ENCODE measurements around the gene CD4. TPM values are rescaled to one million over a fixed set of nuclear protein-coding genes. Genes with fewer than 3 reads are reported as not detected.
A peak's percentile ranks its signal among the peaks of the same experiment; 100 is the strongest.

CD4 gene
- total RNA-seq, 4 donors from 2014 or later: 1.00 to 7.9 (median 2.8) TPM

DNA sequence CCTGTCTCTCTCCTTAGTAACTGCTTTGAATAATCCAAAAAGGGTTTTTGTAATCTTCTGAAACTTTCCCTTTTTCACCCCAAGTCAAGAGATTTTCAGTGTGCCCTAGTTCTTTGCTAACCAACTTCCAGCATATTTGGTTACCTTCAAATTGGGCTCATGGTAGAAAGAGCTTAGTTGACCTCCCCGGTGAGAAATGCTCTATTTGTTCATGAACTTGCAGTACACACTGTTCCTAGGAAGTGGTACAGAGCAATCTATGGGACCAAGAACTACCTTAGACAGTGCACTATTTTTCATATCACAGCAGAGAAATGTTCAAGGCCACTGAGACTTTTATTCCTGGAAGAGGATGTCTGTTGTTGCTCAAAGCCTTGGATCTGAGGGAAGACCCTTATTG lies 64.3 kb downstream of the CD4 start:
- H3K27ac ChIP-seq: peak overlapping the region; percentile 75 to 98 (median 97)
- no peaks in the 10 kb centered on the region for H3K9me3 ChIP-seq
- DNase-seq: no peak
- peaks cover 10 to 27% (median 17%) of the 10 kb centered on the region in 4 donors for H3K4me1 ChIP-seq
- peaks cover 0 to 20% (median 9%) of the 10 kb centered on the region in 4 donors for H3K36me3 ChIP-seq
- 76% methylated on average over 1 of the region's 1 CpG; no CpG with 5 or more reads in 1 of the 2 donors for WGBS, 2 donors (ENCODE audit: low coverage in 1 of 2)
- H3K27me3 ChIP-seq: no peaks in the 10 kb centered on the region
- in situ Hi-C loops (cut with MboI; ENCODE audit: low pct_ligation_motif_present in 1 of 4, low pct_unique_long_range_greater_than_20kb in 1 of 4, low sequenced_read_pairs in 3 of 4) (no loop called here), intact Hi-C loops (cut with DNase I; ENCODE audit: low total_unique reads) (no loop called here)
- H3K4me3 ChIP-seq: peak overlapping the region in 1 of 4 donors; percentile 82
- TF ChIP-seq POLR2AphosphoS5 (IDR thresholded peaks at IDR 0.05) (no peak), POLR2A (IDR thresholded peaks at IDR 0.05) (no peak), EP300 (IDR thresholded peaks at IDR 0.05; ENCODE audit: low read depth) (no peak)
- TF ChIP-seq, protein P1, sequence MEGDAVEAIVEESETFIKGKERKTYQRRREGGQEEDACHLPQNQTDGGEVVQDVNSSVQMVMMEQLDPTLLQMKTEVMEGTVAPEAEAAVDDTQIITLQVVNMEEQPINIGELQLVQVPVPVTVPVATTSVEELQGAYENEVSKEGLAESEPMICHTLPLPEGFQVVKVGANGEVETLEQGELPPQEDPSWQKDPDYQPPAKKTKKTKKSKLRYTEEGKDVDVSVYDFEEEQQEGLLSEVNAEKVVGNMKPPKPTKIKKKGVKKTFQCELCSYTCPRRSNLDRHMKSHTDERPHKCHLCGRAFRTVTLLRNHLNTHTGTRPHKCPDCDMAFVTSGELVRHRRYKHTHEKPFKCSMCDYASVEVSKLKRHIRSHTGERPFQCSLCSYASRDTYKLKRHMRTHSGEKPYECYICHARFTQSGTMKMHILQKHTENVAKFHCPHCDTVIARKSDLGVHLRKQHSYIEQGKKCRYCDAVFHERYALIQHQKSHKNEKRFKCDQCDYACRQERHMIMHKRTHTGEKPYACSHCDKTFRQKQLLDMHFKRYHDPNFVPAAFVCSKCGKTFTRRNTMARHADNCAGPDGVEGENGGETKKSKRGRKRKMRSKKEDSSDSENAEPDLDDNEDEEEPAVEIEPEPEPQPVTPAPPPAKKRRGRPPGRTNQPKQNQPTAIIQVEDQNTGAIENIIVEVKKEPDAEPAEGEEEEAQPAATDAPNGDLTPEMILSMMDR (IDR thresholded peaks at IDR 0.05): no peak

- in situ Hi-C loops (cut with MboI; ENCODE audit: low pct_ligation_motif_present in 1 of 4, low pct_unique_long_range_greater_than_20kb in 1 of 4, low sequenced_read_pairs in 3 of 4) (no loop called here), intact Hi-C loops (cut with DNase I; ENCODE audit: low total_unique reads) (no loop called here)
- DNase-seq: no peak
- no peaks in the 10 kb centered on the region for H3K9me3 ChIP-seq
- no peak overlapping the region for H3K4me3 ChIP-seq
- H3K4me1 ChIP-seq: peaks cover 10 to 27% (median 17%) of the 10 kb centered on the region in 4 donors
- no peaks in the 10 kb centered on the region for H3K27me3 ChIP-seq
- peak overlapping the region in 1 of 4 donors; percentile 97 for H3K27ac ChIP-seq
- WGBS, 2 donors (ENCODE audit: low coverage in 1 of 2): 86% methylated on average over 6 of the region's 6 CpGs; no CpG with 5 or more reads in 1 of the 2 donors
- peaks cover 0 to 24% (median 11%) of the 10 kb centered on the region in 4 donors for H3K36me3 ChIP-seq
- TF ChIP-seq, protein P1 (IDR thresholded peaks at IDR 0.05): no peak
- TF ChIP-seq POLR2AphosphoS5 (IDR thresholded peaks at IDR 0.05) (no peak), EP300 (IDR thresholded peaks at IDR 0.05; ENCODE audit: low read depth) (no peak), POLR2A (IDR thresholded peaks at IDR 0.05) (no peak)
These were observed 64.7 kb downstream of the CD4 start for GRCh38 chr12:6854036-6854435.

GRCh38 chr12:6855322-6855721 lies 66.0 kb downstream of the CD4 start:
- Histone ChIP-seq H3K36me3 (peaks cover 0 to 37% (median 18%) of the 10 kb centered on the region in 4 donors), H3K4me1 (peaks cover 10 to 22% (median 15%) of the 10 kb centered on the region in 4 donors), H3K4me3 (no peak overlapping the region), H3K27me3 (no peaks in the 10 kb centered on the region), H3K27ac (no peak overlapping the region), H3K9me3 (no peaks in the 10 kb centered on the region)
- intact Hi-C loops (cut with DNase I; ENCODE audit: low total_unique reads) (no loop called here), in situ Hi-C loops (cut with MboI; ENCODE audit: low pct_ligation_motif_present in 1 of 4, low pct_unique_long_range_greater_than_20kb in 1 of 4, low sequenced_read_pairs in 3 of 4) (no loop called here)
- WGBS, 2 donors (ENCODE audit: low coverage in 1 of 2): 88 to 93% methylated on average over 11 to 14 of the region's 14 CpGs
- no peak for DNase-seq
- TF ChIP-seq POLR2A (IDR thresholded peaks at IDR 0.05): no peak
- no peak for TF ChIP-seq EP300 (IDR thresholded peaks at IDR 0.05; ENCODE audit: low read depth)
- TF ChIP-seq, protein P1 (IDR thresholded peaks at IDR 0.05): no peak
- no peak for TF ChIP-seq POLR2AphosphoS5 (IDR thresholded peaks at IDR 0.05)

- H3K27ac ChIP-seq: no peak overlapping the region
- no peaks in the 10 kb centered on the region for H3K27me3 ChIP-seq
- no peak for TF ChIP-seq POLR2AphosphoS5 (IDR thresholded peaks at IDR 0.05)
- TF ChIP-seq EP300 (IDR thresholded peaks at IDR 0.05; ENCODE audit: low read depth): no peak
- TF ChIP-seq, protein P1 (IDR thresholded peaks at IDR 0.05): no peak
- TF ChIP-seq POLR2A (IDR thresholded peaks at IDR 0.05): no peak
- H3K9me3 ChIP-seq: no peaks in the 10 kb centered on the region
- DNase-seq: no peak
- 93 to 100% methylated on average over 1 to 2 of the region's 2 CpGs for WGBS, 2 donors (ENCODE audit: low coverage in 1 of 2)
- H3K4me1 ChIP-seq: peaks cover 0 to 3% (median under 1%) of the 10 kb centered on the region in 4 donors
- intact Hi-C loops (cut with DNase I; ENCODE audit: low total_unique reads): no loop called here
- in situ Hi-C loops (cut with MboI; ENCODE audit: low pct_ligation_motif_present in 1 of 4, low pct_unique_long_range_greater_than_20kb in 1 of 4, low sequenced_read_pairs in 3 of 4): no loop called here
- peaks cover 0 to 64% (median 27%) of the 10 kb centered on the region in 4 donors for H3K36me3 ChIP-seq
- no peak overlapping the region for H3K4me3 ChIP-seq
These were observed 69.5 kb downstream of the CD4 start for GRCh38 chr12:6858799-6859198.
